Right hindlimb (tissue), 1 donor: Measurements from ENCODE around the gene AGAP1.
"Not testable (repeated sequence)": the region's sequence is repeated elsewhere in the genome, so short reads cannot be mapped to it uniquely, and the experiment has no call there.

Source experiments
- DNase-seq: peaks from one replicate; pipeline ENCODE4 v3.0.0-alpha.2; 2018

AGAP1 gene

GRCh38 chr2:236123716-236124115, 629.9 kb downstream of the AGAP1 start:
- DNase-seq, result no peak

- DNase-seq, result no peak
These were observed 630.5 kb downstream of the AGAP1 start for GRCh38 chr2:236124182-236124893.

GRCh38 chr2:236125541-236125940, 631.7 kb downstream of the AGAP1 start:
- no peak for DNase-seq

DNA sequence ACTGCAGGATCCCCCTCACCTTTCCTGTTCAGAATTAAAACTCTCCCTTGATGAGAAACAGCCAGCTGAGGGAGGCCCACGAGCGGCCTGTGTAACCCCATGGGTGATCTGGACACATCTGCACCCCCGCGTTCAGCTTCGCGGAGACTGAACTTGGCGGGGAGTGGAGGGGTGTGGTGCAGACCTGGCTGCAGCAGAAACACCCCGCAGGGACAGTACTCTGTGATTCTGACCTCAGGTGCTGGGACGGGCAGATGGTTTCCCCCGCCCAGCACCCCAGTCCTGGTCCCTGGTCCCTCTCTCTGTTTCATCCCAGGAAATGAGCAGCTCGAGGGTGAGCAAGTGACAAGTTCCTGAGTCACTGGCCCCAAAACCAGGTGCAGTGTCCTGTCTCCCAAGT, 633.2 kb downstream of the AGAP1 start:
- DNase-seq, result no peak

DNA sequence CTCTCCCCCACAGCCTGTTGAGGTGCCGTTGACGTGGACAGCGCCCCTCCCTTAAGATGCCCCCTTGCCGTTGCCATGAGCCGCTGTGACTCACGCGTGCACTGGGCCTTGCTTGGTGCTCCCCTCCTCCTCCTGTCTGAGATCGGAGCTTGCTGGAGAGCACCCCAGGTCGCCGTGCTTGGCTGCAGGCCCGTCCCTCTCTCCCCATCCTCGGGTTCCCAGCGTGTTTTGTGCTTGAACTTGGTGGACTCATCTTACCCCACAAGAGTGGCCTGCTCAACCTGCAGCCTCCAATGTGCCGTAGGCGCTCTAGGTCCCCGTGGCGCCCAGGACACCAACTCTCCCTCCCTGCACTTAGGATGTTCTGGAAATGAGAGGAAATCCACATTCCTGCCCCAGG, 634.5 kb downstream of the AGAP1 start:
- DNase-seq, result no peak

GRCh38 chr2:236129935-236130334, 636.1 kb downstream of the AGAP1 start:
- DNase-seq, result no peak

GRCh38 chr2:236130349-236130998, 636.6 kb downstream of the AGAP1 start:
- no peak for DNase-seq

- no peak for DNase-seq
These were observed 637.3 kb downstream of the AGAP1 start for GRCh38 chr2:236131073-236131692.

DNA sequence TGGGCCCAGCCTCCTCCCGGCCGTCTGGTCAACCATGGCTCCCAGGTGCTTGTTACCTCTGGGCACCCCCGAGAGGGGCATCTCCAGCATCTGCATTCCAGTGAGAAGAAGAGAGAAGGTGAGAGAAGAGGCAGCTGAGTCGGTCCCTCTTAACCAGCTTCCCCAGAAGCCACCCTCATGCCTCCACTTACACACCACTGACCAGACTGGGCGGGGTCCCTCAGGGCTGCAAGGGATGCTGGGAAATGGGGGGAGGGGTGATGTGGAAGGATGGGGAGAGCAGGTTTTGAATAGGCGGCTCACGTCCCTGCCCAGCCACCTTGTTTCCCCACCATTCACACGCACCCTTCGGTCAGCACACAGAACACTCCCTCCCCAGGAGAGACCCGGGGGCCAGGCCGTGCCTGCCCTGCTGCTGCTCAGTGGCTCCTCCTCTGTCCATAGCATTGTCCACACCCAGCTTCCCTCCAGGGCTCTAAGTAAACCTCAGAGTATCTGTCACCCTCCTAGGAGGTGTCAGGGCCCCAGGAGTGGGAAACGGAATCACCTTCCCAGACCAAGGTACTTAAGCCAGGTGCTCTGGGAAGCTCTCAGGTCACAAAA, 639.7 kb downstream of the AGAP1 start:
- no peak for DNase-seq

GRCh38 chr2:236136538-236136937, 642.7 kb downstream of the AGAP1 start:
- DNase-seq, result no peak

- DNase-seq, result no peak
These were observed 643.2 kb downstream of the AGAP1 start for GRCh38 chr2:236137066-236137465.

DNA sequence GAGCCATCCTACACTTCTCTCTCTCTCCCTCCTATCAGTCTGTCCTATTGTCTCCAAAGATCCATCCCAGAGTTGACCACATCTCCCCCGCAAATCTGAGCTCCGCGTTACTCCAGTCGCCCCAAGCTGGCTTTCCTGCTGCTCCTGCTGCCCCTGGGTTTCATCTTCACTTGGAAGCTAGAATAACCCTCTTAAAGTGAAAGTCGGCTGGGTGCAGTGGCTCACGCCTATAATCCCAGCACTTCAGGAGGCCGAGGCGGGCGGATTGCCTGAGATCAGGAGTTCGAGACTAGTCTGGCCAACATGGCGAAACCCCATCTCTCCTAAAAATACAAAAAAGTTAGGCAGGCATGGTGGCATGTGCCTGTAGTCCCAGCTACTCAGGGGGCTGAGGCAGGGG, 647.8 kb downstream of the AGAP1 start:
- DNase-seq, result not testable (repeated sequence)

- no peak for DNase-seq
These were observed 650.0 kb downstream of the AGAP1 start for GRCh38 chr2:236143811-236144210.

DNA sequence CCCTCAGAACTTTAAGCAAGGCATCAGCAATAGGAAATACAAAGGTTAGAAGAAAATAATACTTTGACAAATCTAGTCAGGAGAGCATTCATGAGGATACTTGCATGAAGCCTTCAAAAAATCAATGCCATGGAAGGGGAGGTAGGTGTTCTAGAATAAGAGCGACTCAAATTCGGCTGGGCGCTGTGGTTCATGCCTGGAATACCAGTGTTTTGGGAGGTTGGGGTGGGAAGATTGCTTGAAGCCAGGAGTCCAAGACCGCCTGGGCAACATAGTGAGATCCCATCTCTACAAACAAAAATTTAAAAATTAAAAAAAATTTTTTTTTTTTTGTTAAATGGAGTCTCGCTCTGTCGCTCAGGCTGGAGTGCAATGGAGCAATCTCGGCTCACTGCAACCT, 652.6 kb downstream of the AGAP1 start:
- DNase-seq, result no peak

DNA sequence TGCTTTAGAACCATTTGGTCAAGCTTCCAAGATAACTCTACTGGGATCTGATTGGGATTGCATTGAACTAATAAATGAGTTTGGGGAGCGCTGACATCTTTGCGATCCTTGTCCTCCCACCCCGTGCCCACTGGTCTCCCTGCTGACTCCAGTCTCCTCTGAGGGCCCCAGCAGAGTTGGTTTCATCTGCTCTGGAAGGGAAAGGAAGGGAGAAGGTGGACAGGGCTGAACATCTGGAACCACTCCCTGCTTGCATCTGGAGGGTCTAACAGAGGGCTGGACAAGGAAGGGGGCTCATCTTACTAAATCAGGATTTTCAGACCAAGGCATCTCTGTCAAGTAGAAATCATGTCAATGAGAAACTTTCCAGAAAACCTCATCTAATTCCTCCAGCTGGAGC, 661.6 kb downstream of the AGAP1 start:
- DNase-seq, result no peak

GRCh38 chr2:236156095-236156859, 662.4 kb downstream of the AGAP1 start:
- no peak for DNase-seq

DNA sequence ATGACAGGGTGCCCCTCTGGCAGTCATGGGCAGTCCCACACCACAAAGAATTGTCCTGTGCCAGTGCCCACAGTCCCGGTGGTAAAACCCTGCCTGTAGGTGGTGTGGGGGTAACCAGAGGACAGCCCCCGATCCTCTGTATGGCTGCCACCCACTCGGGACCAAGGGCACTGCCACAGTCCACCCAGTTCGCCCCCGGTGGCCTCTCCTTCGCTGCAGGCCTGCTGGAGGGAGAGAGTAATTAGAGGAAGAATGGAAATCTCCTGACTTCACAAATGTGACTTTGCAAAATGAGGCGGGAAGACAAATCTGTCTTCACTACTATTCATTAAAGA, 663.0 kb downstream of the AGAP1 start:
- no peak for DNase-seq

- no peak for DNase-seq
These were observed 663.5 kb downstream of the AGAP1 start for GRCh38 chr2:236157366-236157765.

DNA sequence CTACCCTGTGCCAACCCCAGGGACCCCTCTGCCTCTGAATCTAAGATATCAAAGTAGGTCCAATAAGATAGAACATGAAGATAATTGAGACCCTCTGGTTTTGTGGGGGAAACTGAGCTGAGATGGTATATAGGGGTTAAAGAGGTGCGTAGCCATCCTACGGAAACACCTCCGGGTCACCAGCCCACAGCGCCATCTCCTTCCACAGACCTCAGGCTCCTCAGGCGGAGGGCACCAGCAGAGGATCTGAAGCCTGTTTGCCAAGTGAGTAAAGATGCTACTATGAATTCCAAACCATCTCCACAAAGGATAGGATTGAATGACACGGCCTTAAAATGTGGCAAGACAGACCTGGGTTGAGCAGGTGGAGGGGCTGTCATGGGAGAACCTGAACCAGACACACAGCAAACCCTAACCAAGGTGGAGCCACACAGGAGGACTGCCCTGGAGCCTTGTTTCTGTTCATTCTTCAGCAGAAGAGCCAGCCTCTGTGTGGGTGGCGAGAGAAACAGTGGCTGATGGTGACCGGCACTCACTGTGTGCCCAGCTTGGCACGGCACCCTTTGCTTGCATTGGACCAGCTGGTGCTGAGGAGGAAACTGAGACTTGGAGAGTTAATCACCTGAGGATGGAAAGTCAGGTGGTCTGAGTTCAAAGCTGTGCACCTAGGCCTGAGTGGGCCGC, 664.1 kb downstream of the AGAP1 start:
- no peak for DNase-seq

DNA sequence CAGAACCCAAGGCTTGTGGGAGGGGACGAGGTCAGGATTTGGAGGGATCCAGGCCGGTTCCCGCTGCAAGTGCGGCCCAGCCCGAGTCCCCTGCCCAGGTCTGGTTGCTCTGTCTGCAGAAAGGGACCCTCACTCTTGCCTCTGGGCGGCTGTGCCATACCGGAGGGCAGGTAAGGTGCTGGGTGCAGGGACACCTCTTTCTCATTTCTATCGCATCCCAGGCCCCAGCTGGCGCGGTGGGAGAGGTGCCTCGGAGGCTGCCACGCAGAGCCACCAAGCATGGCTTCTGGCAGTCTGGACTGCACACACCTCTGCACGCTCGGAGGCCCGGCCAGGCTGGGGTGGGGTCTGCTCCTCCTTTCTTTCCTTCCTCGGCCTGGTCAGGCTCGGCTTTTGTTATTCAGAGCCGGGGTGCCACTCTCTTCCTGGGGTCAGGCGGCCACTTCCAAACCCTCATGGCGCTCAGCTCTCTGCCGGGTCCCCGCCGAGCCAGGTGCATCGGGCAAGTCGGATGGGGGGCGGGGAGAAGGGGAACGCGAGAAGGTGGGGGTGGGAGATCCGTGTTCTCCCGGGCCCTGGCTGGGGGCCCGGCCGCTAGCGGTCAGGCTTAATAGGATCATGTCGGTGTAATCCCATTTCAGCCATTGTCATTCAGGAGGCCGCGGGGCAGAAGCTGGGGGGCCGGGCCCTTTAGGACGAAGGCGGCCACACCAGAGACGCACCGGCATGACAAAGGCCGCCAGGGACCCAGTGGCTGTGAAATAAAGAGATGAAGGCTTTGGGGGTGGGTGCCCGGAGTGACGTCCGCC, 665.3 kb downstream of the AGAP1 start:
- no peak for DNase-seq

DNA sequence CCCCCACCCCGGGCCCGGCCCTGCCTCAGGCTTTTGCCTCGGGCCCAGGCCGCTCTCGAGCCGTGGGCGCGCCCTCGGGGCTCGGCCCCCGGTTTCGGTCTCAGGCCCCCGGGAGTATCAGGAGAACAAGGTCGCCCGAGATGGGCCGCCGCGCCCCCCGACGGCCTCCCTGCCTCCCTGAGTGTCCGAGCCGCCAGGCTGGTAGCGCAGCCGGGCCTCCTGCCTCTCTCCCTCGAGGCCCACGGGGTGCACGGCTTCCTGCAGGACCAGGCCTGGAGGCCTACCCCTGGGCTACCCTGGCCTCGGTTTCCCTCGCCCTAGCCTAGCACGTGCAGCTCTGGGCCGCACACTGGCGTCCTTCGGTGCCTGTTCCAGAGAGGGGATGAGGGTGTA, 665.9 kb downstream of the AGAP1 start:
- DNase-seq, result no peak
